SIG-M5 treated with dmso at 0.1 percent for 504 hours (cell line): Measurements from ENCODE around the gene GNG7.
A peak's percentile ranks its signal among the peaks of the same experiment; 100 is the strongest.
"Not testable (repeated sequence)": the region's sequence is repeated elsewhere in the genome, so short reads cannot be mapped to it uniquely, and the experiment has no call there.

ENCODE experiments used
- DNase-seq: peaks from one replicate; lab custom pipeline; 2025; ENCODE audit not compliant: unreplicated experiment; lab: John Stamatoyannopoulos, UW

GNG7 gene

GRCh38 chr19:2556221-2557092 lies 146.0 kb downstream of the GNG7 start:
- no peak for DNase-seq

- no peak for DNase-seq
These were observed 146.9 kb downstream of the GNG7 start for GRCh38 chr19:2555422-2556220.

GRCh38 chr19:2554856-2555255 lies 147.6 kb downstream of the GNG7 start:
- DNase-seq = peak; percentile 33

GRCh38 chr19:2553510-2553909 lies 149.0 kb downstream of the GNG7 start:
- DNase-seq = no peak

GRCh38 chr19:2552859-2553258 lies 149.6 kb downstream of the GNG7 start:
- DNase-seq = peak; percentile 92

GRCh38 chr19:2551864-2552185 lies 150.7 kb downstream of the GNG7 start:
- no peak for DNase-seq

- no peak for DNase-seq
These were observed 151.2 kb downstream of the GNG7 start for GRCh38 chr19:2551172-2551863.

- DNase-seq = no peak
These were observed 151.9 kb downstream of the GNG7 start for GRCh38 chr19:2550431-2551171.

GRCh38 chr19:2549701-2550191 lies 152.7 kb downstream of the GNG7 start:
- DNase-seq = peak; percentile 66

GRCh38 chr19:2548966-2549365 lies 153.5 kb downstream of the GNG7 start:
- no peak for DNase-seq

- no peak for DNase-seq
These were observed 154.8 kb downstream of the GNG7 start for GRCh38 chr19:2547721-2548120.

GRCh38 chr19:2547033-2547680 lies 155.3 kb downstream of the GNG7 start:
- DNase-seq = no peak

- no peak for DNase-seq
These were observed 156.1 kb downstream of the GNG7 start for GRCh38 chr19:2546128-2547032.

GRCh38 chr19:2545416-2546127 lies 156.9 kb downstream of the GNG7 start:
- not testable (repeated sequence) for DNase-seq

GRCh38 chr19:2544576-2545415 lies 157.7 kb downstream of the GNG7 start:
- DNase-seq = no peak

GRCh38 chr19:2543463-2544442 lies 158.7 kb downstream of the GNG7 start:
- no peak for DNase-seq

- not testable (repeated sequence) for DNase-seq
These were observed 159.4 kb downstream of the GNG7 start for GRCh38 chr19:2543072-2543462.
